CD14-positive monocyte (primary cell): Measurements from ENCODE around the gene OS9. TPM values are rescaled to one million over a fixed set of nuclear protein-coding genes. Genes with fewer than 3 reads are reported as not detected.

Experiments used
- DNase-seq, 3 donors: peaks; one replicate each; pipeline ENCODE4 v3.0.0-alpha.2; 2011 to 2022
- H2AFZ ChIP-seq: 2 replicates; pipeline ENCODE4 v1.6.0; 2012; ENCODE audit warnings: mild to moderate bottlenecking, low read depth, low read length, inconsistent platforms; ENCODE audit not compliant: insufficient read depth, poor library complexity, severe bottlenecking
- H3K27ac ChIP-seq, 2 donors: 1 replicate in 1 of 2; 2 replicates in 1 of 2; pipeline ENCODE4 v1.5.1; 2012 to 2013; ENCODE audit warnings: low read length in 2 of 2, control low read depth in 1 of 2, inconsistent platforms in 1 of 2, low read depth in 1 of 2, mild to moderate bottlenecking in 1 of 2
- H3K27me3 ChIP-seq, 2 donors: one replicate each; pipeline versions ENCODE4 v1.6.0 to v1.6.1; 2011 to 2013; ENCODE audit warnings: low read length in 2 of 2; ENCODE audit not compliant: control insufficient read depth in 2 of 2, insufficient read depth in 2 of 2
- H3K36me3 ChIP-seq, 2 donors: replicated peaks in 1 of 2; 1 replicate in 1 of 2; 2 replicates in 1 of 2; pipeline versions ENCODE4 v1.5.1 to v1.6.1; 2012 to 2013; ENCODE audit warnings: low read length in 2 of 2, control low read depth in 1 of 2, inconsistent platforms in 1 of 2, mild to moderate bottlenecking in 1 of 2; ENCODE audit not compliant: insufficient read depth in 2 of 2, control insufficient read depth in 1 of 2
- H3K4me1 ChIP-seq, 2 donors: 1 replicate in 1 of 2; 2 replicates in 1 of 2; pipeline versions ENCODE4 v1.5.1 to v1.6.1; 2012 to 2013; ENCODE audit warnings: low read length in 2 of 2, control low read depth in 1 of 2, inconsistent platforms in 1 of 2, mild to moderate bottlenecking in 1 of 2, moderate library complexity in 1 of 2; ENCODE audit not compliant: insufficient read depth in 2 of 2, control insufficient read depth in 1 of 2
- H3K4me2 ChIP-seq: replicated peaks from 2 replicates; pipeline ENCODE3; 2012; ENCODE audit warnings: low read length, moderate library complexity, mild to moderate bottlenecking; ENCODE audit not compliant: poor library complexity, severe bottlenecking; ENCODE audit errors: extremely low read depth
- H3K4me3 ChIP-seq, 3 experiments: fragments of 200-600 bp in 1 of 3; sonication (generic) in 1 of 3; replicated peaks in 1 of 3; 1 replicate in 2 of 3; 2 replicates in 1 of 3; pipeline ENCODE4 v1.5.1; 2011 to 2013; ENCODE audit warnings: low read length in 3 of 3, mild to moderate bottlenecking in 3 of 3, control low read depth in 2 of 3, low read depth in 2 of 3, inconsistent platforms in 1 of 3, moderate library complexity in 1 of 3
- H3K79me2 ChIP-seq: 2 replicates; pipeline ENCODE4 v1.6.0; 2012; ENCODE audit warnings: mild to moderate bottlenecking, control low read depth, inconsistent platforms, low read length, moderate library complexity; ENCODE audit not compliant: insufficient read depth
- H3K9ac ChIP-seq: 2 replicates; pipeline ENCODE4 v1.6.0; 2017; ENCODE audit warnings: low read length, mild to moderate bottlenecking; ENCODE audit not compliant: insufficient read depth, poor library complexity, severe bottlenecking
- H3K9me3 ChIP-seq, 2 donors: replicated peaks in 1 of 2; 1 replicate in 1 of 2; 2 replicates in 1 of 2; pipeline versions ENCODE4 v1.5.1 to v1.6.1; 2012 to 2013; ENCODE audit warnings: low read length in 2 of 2, control low read depth in 1 of 2; ENCODE audit not compliant: control insufficient read depth in 1 of 2, insufficient read depth in 1 of 2
- H4K20me1 ChIP-seq: 2 replicates; pipeline ENCODE4 v1.6.0; 2012; ENCODE audit warnings: mild to moderate bottlenecking, low read length, control low read depth, moderate library complexity; ENCODE audit not compliant: insufficient read depth
- H3K27ac Mint-ChIP-seq, 7 donors: one replicate each; pipeline ENCODE4 v1.8.0; 2020; ENCODE audit warnings: mild to moderate bottlenecking in 7 of 7, mixed read lengths in 7 of 7, moderate library complexity in 6 of 7, inconsistent platforms in 2 of 7
- H3K27me3 Mint-ChIP-seq, 3 donors: one replicate each; pipeline ENCODE4 v1.8.0; 2021 to 2022; ENCODE audit warnings: low read depth in 3 of 3, mild to moderate bottlenecking in 3 of 3, mixed read lengths in 3 of 3, moderate library complexity in 3 of 3, inconsistent platforms in 1 of 3
- H3K36me3 Mint-ChIP-seq, 2 donors: one replicate each; pipeline ENCODE4 v1.8.0; 2020; ENCODE audit warnings: mixed read lengths in 2 of 2, inconsistent platforms in 1 of 2, mild to moderate bottlenecking in 1 of 2
- H3K4me1 Mint-ChIP-seq: one replicate; pipeline ENCODE4 v1.8.0; 2020; ENCODE audit warnings: mild to moderate bottlenecking, mixed read lengths
- H3K4me3 Mint-ChIP-seq, 2 donors: one replicate each; pipeline ENCODE4 v1.8.0; 2020; ENCODE audit warnings: mild to moderate bottlenecking in 2 of 2, mixed read lengths in 2 of 2, moderate library complexity in 1 of 2
- H3K9me3 Mint-ChIP-seq, 7 donors: one replicate each; pipeline ENCODE4 v1.8.0; 2020 to 2022; ENCODE audit warnings: mixed read lengths in 7 of 7, mild to moderate bottlenecking in 6 of 7, moderate library complexity in 6 of 7, inconsistent platforms in 2 of 7
- CTCF ChIP-seq: fragments of 200-600 bp; IDR thresholded peaks from one replicate; pipeline ENCODE4 v1.8.0; 2022; ENCODE audit warnings: antibody characterized with exemption, mild to moderate bottlenecking
- WGBS: methylation state at CpG from one replicate; pipeline ENCODE4 v1.1.5; 2013; ENCODE audit warnings: missing lambda C conversion rate; ENCODE audit not compliant: insufficient coverage; 5-methylcytosine and 5-hydroxymethylcytosine counted together
- intact Hi-C, 2 donors: fragments of 100-400 bp; cut with micrococcal nuclease; formaldehyde crosslinking; loops; one replicate each; pipeline versions ENCODE4 v1.15.0 to v1.15.1; 2023
- polyA plus RNA-seq, 3 donors: library from polyadenylated mRNA; depleted of rRNA in 1 of 3; unstranded in 2 of 3; stranded (reverse) in 1 of 3; fragments of 300-500 nt in 2 of 3; fragments of >200 nt in 1 of 3; fragmentation: Illumina TruSeq in 2 of 3; gene quantifications; 1 replicate in 2 of 3; 2 replicates in 1 of 3; pipeline ENCODE4 v1.2.3, GENCODE V29; 2012 to 2021

The OS9 gene
- polyA plus RNA-seq, 3 donors = 90.9 to 484 (median 128) TPM

- H3K27ac Mint-ChIP-seq = peak overlapping the region; percentile 10 to 96 (median 88)
- H3K79me2 ChIP-seq = peaks cover 26% of the 10 kb centered on the region
- no peaks in the 10 kb centered on the region for H4K20me1 ChIP-seq
- peaks cover 6 to 13% of the 10 kb centered on the region in 2 donors for H3K36me3 Mint-ChIP-seq
- TF ChIP-seq CTCF = no peak
- peak overlapping the region; percentile 73 for H3K4me2 ChIP-seq
- H2AFZ ChIP-seq = peak overlapping the region; percentile 78
- H3K27me3 Mint-ChIP-seq = peaks cover 0 to 1% (median 0%) of the 10 kb centered on the region in 3 donors
- H3K4me3 ChIP-seq = peak overlapping the region in 1 of 3 experiments; percentile 70
- peaks cover 39 to 46% of the 10 kb centered on the region in 2 donors for H3K4me1 ChIP-seq
- peaks cover 0 to 8% of the 10 kb centered on the region in 2 donors for H3K36me3 ChIP-seq
- H3K9ac ChIP-seq = no peak overlapping the region
- intact Hi-C loops = loop anchor here in 1 of 2 donors (5.0 to 10.0 kb wide), 2 partner anchors 49 to 194 kb away; partner anchors contain the start of gene OS9
- H3K4me1 Mint-ChIP-seq = peaks cover 48% of the 10 kb centered on the region
- no peaks in the 10 kb centered on the region for H3K9me3 Mint-ChIP-seq
- H3K4me3 Mint-ChIP-seq = peak overlapping the region; percentile 83 to 93
- WGBS = 0% methylated on average over 3 of the region's 5 CpGs
- peak; percentile 23 to 66 (median 53) for DNase-seq
- peak overlapping the region in 1 of 2 donors; percentile 78 for H3K27ac ChIP-seq
- no peaks in the 10 kb centered on the region for H3K27me3 ChIP-seq
- H3K9me3 ChIP-seq = no peaks in the 10 kb centered on the region
Measured at GRCh38 chr12:57740656-57741412, 46.9 kb downstream of the OS9 start.

GRCh38 chr12:57741413-57741789 lies 47.5 kb downstream of the OS9 start:
- no peak for TF ChIP-seq CTCF
- Histone ChIP-seq H3K27ac (peak overlapping the region in 1 of 2 donors; percentile 78), H3K27me3 (no peaks in the 10 kb centered on the region), H3K36me3 (peaks cover 0 to 9% of the 10 kb centered on the region in 2 donors), H4K20me1 (no peaks in the 10 kb centered on the region), H3K9me3 (no peaks in the 10 kb centered on the region), H2AFZ (peak overlapping the region; percentile 78), H3K4me3 (peak overlapping the region; percentile 40 to 70 (median 52)), H3K79me2 (peaks cover 26% of the 10 kb centered on the region), H3K9ac (peak overlapping the region; percentile 37), H3K4me1 (peaks cover 40 to 47% of the 10 kb centered on the region in 2 donors), H3K4me2 (peak overlapping the region; percentile 73)
- intact Hi-C loops = loop anchor here in 1 of 2 donors (5.0 to 10.0 kb wide), 2 partner anchors 49 to 193 kb away; partner anchors contain the start of gene OS9
- H3K9me3 Mint-ChIP-seq = no peaks in the 10 kb centered on the region
- 0% methylated on average over 1 of the region's 1 CpG for WGBS
- H3K4me1 Mint-ChIP-seq = peaks cover 53% of the 10 kb centered on the region
- peak overlapping the region; percentile 83 to 93 for H3K4me3 Mint-ChIP-seq
- peaks cover 8 to 13% of the 10 kb centered on the region in 2 donors for H3K36me3 Mint-ChIP-seq
- DNase-seq = no peak
- peak overlapping the region; percentile 78 to 96 (median 88) for H3K27ac Mint-ChIP-seq
- peaks cover 0 to 1% (median 0%) of the 10 kb centered on the region in 3 donors for H3K27me3 Mint-ChIP-seq
